HCT116 (cell line): ENCODE results near the gene LMBRD1. TPM values are rescaled to one million over a fixed set of nuclear protein-coding genes. Genes with fewer than 3 reads are reported as not detected.

Experiments
- ATAC-seq: fragments of 200-7000 bp; cut with Tn5 transposase; 2 replicates; pipeline ENCODE4 v1.9.1; 2020; ENCODE audit warnings: mild to moderate bottlenecking, moderate library complexity
- BruUV-seq: library from RNA; stranded (reverse); fragments of 400-500 nt; replicated peaks from 2 replicates; lab custom pipeline; 2021; lab: Mats Ljungman, UMichigan
- CTCF ChIA-PET: fragments of 300-600 bp; sonication (Branson Sonifier 250); formaldehyde crosslinking; loops from one replicate; lab custom pipeline; 2021; ENCODE audit warnings: antibody characterized with exemption; lab: Charles Lee
- POLR2A ChIA-PET: fragments of 300-600, 350-600 bp; sonication (Branson Sonifier 250); formaldehyde crosslinking; loops from one replicate; lab custom pipeline; 2021; ENCODE audit warnings: antibody characterized with exemption; lab: Charles Lee
- RAD21 ChIA-PET, 2 experiments: fragments of 300-600 bp; sonication (Branson Sonifier 250); formaldehyde crosslinking; loops; one replicate each; lab custom pipeline; 2023; ENCODE audit warnings: low total read pairs in 2 of 2; ENCODE audit not compliant: uncharacterized antibody in 2 of 2, unreplicated experiment in 2 of 2, low non-redundant PET in 1 of 2; lab: Charles Lee
- DNase-seq: peaks from one replicate; pipeline ENCODE4 v3.0.0-alpha.2; 2010; ENCODE audit warnings: low read depth, low spot score
- H2AFZ ChIP-seq: fragments of 200-600 bp; shearing (Covaris generic), sonication (generic); 2 replicates; pipeline ENCODE4 v1.6.1; 2017; ENCODE audit warnings: low read depth, mixed run types, mixed read lengths, antibody characterized with exemption, low read length; ENCODE audit not compliant: poor library complexity, severe bottlenecking
- H3K27ac ChIP-seq: 2 replicates; pipeline ENCODE4 v1.5.1; 2012; ENCODE audit warnings: low read depth, low read length
- H3K27me3 ChIP-seq: fragments of 200-600 bp; sonication (generic); 2 replicates; pipeline ENCODE4 v1.6.1; 2016; ENCODE audit warnings: mixed run types, low read length, mixed read lengths; ENCODE audit not compliant: insufficient read depth
- H3K36me3 ChIP-seq, 2 experiments: fragments of 200-500 bp in 1 of 2; fragments of 200-600 bp in 1 of 2; sonication (Bioruptor generic) in 1 of 2; sonication (generic) in 1 of 2; 2 replicates each; pipeline versions ENCODE4 v1.5.1 to v1.6.1; 2014 to 2016; ENCODE audit warnings: low read length in 2 of 2, inconsistent platforms in 1 of 2, mixed read lengths in 1 of 2, mixed run types in 1 of 2; ENCODE audit not compliant: insufficient read depth in 2 of 2, control insufficient read depth in 1 of 2
- H3K4me1 ChIP-seq, 2 experiments: fragments of 200-600 bp in 1 of 2; sonication (generic) in 1 of 2; 2 replicates each; pipeline versions ENCODE4 v1.5.1 to v1.6.1; 2012 to 2017; ENCODE audit warnings: low read length in 2 of 2, inconsistent platforms in 1 of 2, mild to moderate bottlenecking in 1 of 2, mixed read lengths in 1 of 2, mixed run types in 1 of 2, moderate library complexity in 1 of 2; ENCODE audit not compliant: insufficient read depth in 2 of 2, control insufficient read depth in 1 of 2
- H3K4me2 ChIP-seq: fragments of 200-600 bp; sonication (generic); 2 replicates; pipeline ENCODE4 v1.6.1; 2017; ENCODE audit warnings: mixed run types, low read length, mixed read lengths
- H3K4me3 ChIP-seq, 2 experiments: fragments of 200-600 bp in 1 of 2; sonication (generic) in 1 of 2; replicated peaks in 1 of 2; 2 replicates each; pipeline ENCODE4 v1.5.1; 2011 to 2016; ENCODE audit warnings: low read length in 2 of 2, control low read depth in 1 of 2, low read depth in 1 of 2, mild to moderate bottlenecking in 1 of 2, mixed read lengths in 1 of 2, mixed run types in 1 of 2
- H3K79me2 ChIP-seq: fragments of 200-600 bp; sonication (generic); 2 replicates; pipeline ENCODE4 v1.6.1; 2017; ENCODE audit warnings: mild to moderate bottlenecking, mixed run types, low read length, moderate library complexity, mixed read lengths; ENCODE audit not compliant: insufficient read depth
- H3K9ac ChIP-seq: fragments of 200-600 bp; sonication (generic); 2 replicates; pipeline ENCODE4 v1.6.1; 2016; ENCODE audit warnings: low read length, mixed read lengths
- H3K9me2 ChIP-seq: fragments of 200-600 bp; sonication (generic), shearing (Covaris generic); 2 replicates; pipeline ENCODE4 v1.6.1; 2017; ENCODE audit warnings: mixed run types, mild to moderate bottlenecking, moderate library complexity; ENCODE audit not compliant: insufficient read depth
- H3K9me3 ChIP-seq, 2 experiments: fragments of 200-500 bp in 1 of 2; fragments of 200-600 bp in 1 of 2; sonication (Bioruptor generic) in 1 of 2; sonication (generic) in 1 of 2; 2 replicates each; pipeline ENCODE4 v1.6.1; 2014 to 2017; ENCODE audit warnings: low read length in 2 of 2, mixed read lengths in 2 of 2, inconsistent platforms in 1 of 2, low read depth in 1 of 2, mild to moderate bottlenecking in 1 of 2, mixed run types in 1 of 2, moderate library complexity in 1 of 2; ENCODE audit not compliant: control insufficient read depth in 1 of 2, insufficient read depth in 1 of 2
- H4K20me1 ChIP-seq: fragments of 200-600 bp; sonication (generic), shearing (Covaris generic); 2 replicates; pipeline ENCODE4 v1.6.1; 2017; ENCODE audit warnings: mixed run types, mild to moderate bottlenecking, moderate library complexity; ENCODE audit not compliant: insufficient read depth
- CEBPB ChIP-seq: IDR thresholded peaks from 2 replicates; pipeline ENCODE4 v1.6.1; 2012; ENCODE audit warnings: low read depth
- CTCF ChIP-seq, 3 experiments: fragments of 200-600 bp in 1 of 3; sonication (generic) in 1 of 3; IDR thresholded peaks in 2 of 3; conservative IDR thresholded peaks in 1 of 3; 2 replicates each; pipeline ENCODE4 v1.5.1; 2012 to 2017; ENCODE audit warnings: low read depth in 2 of 3, low read length in 2 of 3, antibody characterized with exemption in 1 of 3, borderline replicate concordance in 1 of 3, control low read depth in 1 of 3, mild to moderate bottlenecking in 1 of 3, mixed read lengths in 1 of 3, mixed run types in 1 of 3, moderate library complexity in 1 of 3; ENCODE audit not compliant: insufficient read depth in 1 of 3
- EGR1 ChIP-seq: IDR thresholded peaks from 2 replicates; pipeline ENCODE4 v1.6.1; 2012; ENCODE audit warnings: low read depth
- ELF1 ChIP-seq: IDR thresholded peaks from 2 replicates; pipeline ENCODE4 v1.6.1; 2012; ENCODE audit warnings: low read depth, borderline replicate concordance
- EZH2phosphoT487 ChIP-seq: fragments of 200-600 bp; IDR thresholded peaks from 2 replicates; pipeline ENCODE4 v1.6.1; 2018; ENCODE audit warnings: antibody characterized with exemption, borderline replicate concordance
- JUND ChIP-seq: IDR thresholded peaks from 2 replicates; pipeline ENCODE4 v1.6.1; 2012
- REST ChIP-seq: IDR thresholded peaks from 2 replicates; pipeline ENCODE4 v1.6.1; 2012; ENCODE audit warnings: low read depth
- SRF ChIP-seq: IDR thresholded peaks from 2 replicates; pipeline ENCODE4 v1.6.1; 2012; ENCODE audit warnings: low read depth
- YY1 ChIP-seq: IDR thresholded peaks from 2 replicates; pipeline ENCODE4 v1.6.1; 2011; ENCODE audit warnings: low read length, low read depth, moderate library complexity, mild to moderate bottlenecking; ENCODE audit not compliant: insufficient replicate concordance; ENCODE audit errors: extremely low read depth
- intact Hi-C: fragments of 100-400 bp; cut with micrococcal nuclease; formaldehyde crosslinking; loops from 2 replicates; pipeline ENCODE4 v1.10.0; 2022
- total RNA-seq: library from RNA; stranded (reverse); gene quantifications from one replicate; pipeline ENCODE4 v1.2.1, GENCODE V29; 2021; ENCODE audit not compliant: unreplicated experiment

Gene LMBRD1
- total RNA-seq, 1 experiment from 2014 or later, result 11.9 TPM

- Histone ChIP-seq H3K4me1 (no peaks in the 10 kb centered on the region), H3K4me2 (no peak overlapping the region), H3K9me2 (no peaks in the 10 kb centered on the region), H3K9ac (no peak overlapping the region), H3K27ac (no peak overlapping the region), H3K4me3 (no peak overlapping the region), H3K9me3 (no peaks in the 10 kb centered on the region), H4K20me1 (no peaks in the 10 kb centered on the region), H2AFZ (no peak overlapping the region), H3K79me2 (no peaks in the 10 kb centered on the region), H3K27me3 (no peaks in the 10 kb centered on the region), H3K36me3 (no peaks in the 10 kb centered on the region)
- CTCF ChIA-PET, result no interaction called here
- POLR2A ChIA-PET, result no interaction called here
- no peak for TF ChIP-seq CTCF (IDR thresholded peaks at IDR 0.05 in 2 of 3, conservative IDR thresholded peaks at IDR 0.05 in 1 of 3; ENCODE audit: borderline replicate concordance in 1 of 3, insufficient read depth in 1 of 3, low read depth in 2 of 3, low read length in 2 of 3)
- TF ChIP-seq EZH2phosphoT487, result no peak
- no peak for TF ChIP-seq ELF1
- no peak for TF ChIP-seq YY1
- no peak for TF ChIP-seq SRF
- no peak for TF ChIP-seq JUND
- TF ChIP-seq EGR1, result no peak
- TF ChIP-seq CEBPB, result no peak
- no peak for TF ChIP-seq REST
- DNase-seq (no peak), ATAC-seq (no peak)
- intact Hi-C loops, result no loop called here
- BruUV-seq, result no TSS peak
- RAD21 ChIA-PET, result no interaction called here
Measured at GRCh38 chr6:69643688-69644087, 153.1 kb downstream of the LMBRD1 start.
